SH-SY5Y (cell line): ENCODE measurements around the gene REM2.

Source experiments
- GATA2 ChIP-seq: IDR thresholded peaks from 2 replicates; pipeline ENCODE4 v1.6.1; 2011; ENCODE audit warnings: mild to moderate bottlenecking, low read depth, low read length
- GATA3 ChIP-seq: IDR thresholded peaks from 2 replicates; pipeline ENCODE4 v1.6.1; 2011; ENCODE audit warnings: low read depth, mild to moderate bottlenecking, low read length, moderate library complexity

GRCh38 chr14:22896356-22896755, 13.3 kb downstream of the REM2 start:
- TF ChIP-seq GATA2: no peak
- no peak for TF ChIP-seq GATA3
